SJCRH30 (cell line): ENCODE measurements around the gene TSHZ2. TPM values are rescaled to one million over a fixed set of nuclear protein-coding genes. Genes with fewer than 3 reads are reported as not detected.
"Not testable (repeated sequence)": the region's sequence is repeated elsewhere in the genome, so short reads cannot be mapped to it uniquely, and the experiment has no call there.

ENCODE experiments used
- DNase-seq, 2 experiments: peaks; one replicate each; pipeline ENCODE4 v3.0.0-alpha.2; 2015 to 2020
- H3K27ac ChIP-seq: fragments of 250-450 bp; sonication (Bioruptor Pico); 2 replicates; pipeline ENCODE4 v1.5.1; 2020; ENCODE audit warnings: mild to moderate bottlenecking, moderate library complexity
- H3K27me3 ChIP-seq: fragments of 250-450 bp; sonication (Bioruptor Pico); 2 replicates; pipeline ENCODE4 v1.5.1; 2020; ENCODE audit warnings: mild to moderate bottlenecking, moderate library complexity
- H3K36me3 ChIP-seq: fragments of 250-450 bp; sonication (Bioruptor Pico); 2 replicates; pipeline ENCODE4 v1.5.1; 2020; ENCODE audit warnings: mild to moderate bottlenecking, moderate library complexity
- H3K4me1 ChIP-seq: fragments of 250-450 bp; sonication (Bioruptor Pico); 2 replicates; pipeline ENCODE4 v1.5.1; 2020; ENCODE audit warnings: mild to moderate bottlenecking, moderate library complexity
- H3K4me3 ChIP-seq: fragments of 250-450 bp; sonication (Bioruptor Pico); 2 replicates; pipeline ENCODE4 v1.5.1; 2020; ENCODE audit warnings: mild to moderate bottlenecking, moderate library complexity
- H3K9me3 ChIP-seq: fragments of 250-450 bp; sonication (Bioruptor Pico); replicated peaks from 2 replicates; pipeline ENCODE4 v1.5.1; 2020; ENCODE audit warnings: mild to moderate bottlenecking, moderate library complexity
- total RNA-seq: library from RNA; depleted of rRNA; stranded (reverse); fragments of >200 nt; shearing (Covaris generic); gene quantifications from 2 replicates; pipeline ENCODE4 v1.2.3, GENCODE V29; 2014

TSHZ2 gene
- total RNA-seq, 1 experiment from 2014 or later = not detected

GRCh38 chr20:53309515-53309914 lies 337.4 kb downstream of the TSHZ2 start:
- no peaks in the 10 kb centered on the region for H3K9me3 ChIP-seq
- no peaks in the 10 kb centered on the region for H3K36me3 ChIP-seq
- no peak for DNase-seq
- peaks cover 32% of the 10 kb centered on the region for H3K27me3 ChIP-seq
- no peak overlapping the region for H3K27ac ChIP-seq
- no peaks in the 10 kb centered on the region for H3K4me1 ChIP-seq
- H3K4me3 ChIP-seq = no peak overlapping the region

DNA sequence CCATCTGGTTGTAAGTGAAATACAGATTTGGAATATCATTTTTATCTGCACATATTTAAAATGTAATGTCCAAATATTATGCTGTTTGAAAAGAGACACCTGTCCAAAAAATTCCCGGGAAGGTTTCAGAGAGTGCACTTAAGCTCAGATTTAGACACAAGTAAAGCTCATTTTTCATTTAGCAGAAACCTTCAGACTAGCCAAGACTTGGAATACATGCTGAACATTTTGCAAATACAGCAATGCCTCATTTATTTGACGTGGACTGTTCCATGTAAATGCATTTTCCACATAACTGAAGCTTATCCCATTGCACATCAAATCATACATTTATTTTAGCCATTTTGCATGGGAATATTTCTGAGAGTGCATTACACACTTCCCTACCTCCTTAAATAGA lies 340.8 kb downstream of the TSHZ2 start:
- Histone ChIP-seq H3K27me3 (peaks cover 27% of the 10 kb centered on the region), H3K9me3 (no peaks in the 10 kb centered on the region), H3K4me1 (no peaks in the 10 kb centered on the region), H3K4me3 (no peak overlapping the region), H3K36me3 (no peaks in the 10 kb centered on the region), H3K27ac (no peak overlapping the region)
- DNase-seq = no peak

DNA sequence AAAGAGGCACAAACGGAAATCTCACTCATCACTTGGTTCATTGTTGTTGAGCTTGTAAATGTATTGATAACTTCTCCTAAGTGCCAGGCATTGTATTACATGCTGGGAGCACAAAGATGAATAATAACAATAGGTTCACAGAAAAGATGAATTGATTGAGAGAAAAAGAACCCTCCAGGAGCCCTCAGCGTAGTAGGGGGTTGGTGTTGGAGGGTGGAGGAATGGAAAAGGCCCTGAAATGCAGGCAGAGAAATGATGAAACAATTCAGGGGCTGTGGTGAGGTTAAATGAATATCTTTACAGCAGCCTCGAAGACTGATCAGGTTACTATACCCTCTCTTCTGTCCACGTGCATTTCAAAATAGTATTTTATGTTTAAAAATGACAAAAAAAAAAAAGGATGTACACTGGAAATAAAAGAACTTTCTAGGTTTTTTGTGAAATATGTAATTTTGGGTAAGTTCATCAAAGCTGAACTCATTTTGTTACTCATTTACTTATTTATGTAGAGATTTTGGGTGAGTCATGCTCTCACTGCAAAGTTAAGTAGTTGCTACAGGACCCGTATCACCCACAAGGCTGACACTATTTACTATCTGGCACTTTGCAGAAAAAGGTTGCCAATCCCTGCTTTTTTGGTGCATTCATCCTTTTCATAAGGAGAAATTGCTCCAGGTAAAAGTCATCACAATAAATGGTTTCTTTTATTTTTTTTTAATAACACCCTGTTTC lies 344.2 kb downstream of the TSHZ2 start:
- Histone ChIP-seq H3K27ac (no peak overlapping the region), H3K4me3 (no peak overlapping the region), H3K27me3 (0 out of 2 replicates have a peak, but pooled peaks cover 6% of the 10 kb centered on the region), H3K36me3 (no peaks in the 10 kb centered on the region), H3K4me1 (no peaks in the 10 kb centered on the region), H3K9me3 (no peaks in the 10 kb centered on the region)
- no peak for DNase-seq

DNA sequence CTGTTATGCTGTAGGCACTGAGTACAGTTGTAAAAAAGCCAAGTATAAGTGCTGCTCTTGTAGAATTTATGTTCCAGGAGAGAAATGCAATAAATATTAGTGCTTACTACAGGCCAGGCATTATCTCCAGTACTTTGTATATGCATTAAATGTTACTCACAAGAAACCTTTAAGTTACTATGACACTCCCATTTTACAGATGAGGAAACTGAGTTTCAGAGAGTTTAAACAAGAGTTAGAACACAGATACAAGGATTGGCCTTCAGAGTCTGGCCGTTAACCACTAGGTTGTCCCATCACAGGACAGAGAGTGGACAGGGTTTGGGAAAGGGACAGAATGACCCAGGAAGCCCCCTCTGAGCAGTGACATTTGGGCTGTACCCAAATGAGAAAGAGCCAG lies 347.0 kb downstream of the TSHZ2 start:
- DNase-seq = no peak
- no peaks in the 10 kb centered on the region for H3K4me1 ChIP-seq
- no peaks in the 10 kb centered on the region for H3K9me3 ChIP-seq
- no peak overlapping the region for H3K27ac ChIP-seq
- H3K36me3 ChIP-seq = no peaks in the 10 kb centered on the region
- peaks cover 12% of the 10 kb centered on the region for H3K27me3 ChIP-seq
- H3K4me3 ChIP-seq = no peak overlapping the region

DNA sequence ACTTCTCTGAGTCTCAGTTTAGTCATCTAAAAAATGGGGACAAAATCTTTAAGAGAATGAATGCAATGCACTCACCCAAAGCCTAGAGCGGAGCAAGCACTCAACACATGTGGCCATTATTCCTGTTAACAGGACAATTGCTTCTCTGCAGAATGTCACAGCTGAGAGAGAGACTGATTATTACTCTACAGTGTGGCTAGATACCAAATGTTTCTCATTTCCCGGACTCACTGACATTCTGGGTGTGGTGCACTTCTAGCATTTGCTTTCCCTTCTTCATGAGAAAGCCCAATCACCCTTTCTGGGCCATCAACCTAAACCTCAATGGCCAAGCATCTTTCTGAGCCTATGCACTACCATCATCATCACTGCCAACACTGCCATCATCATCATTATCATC lies 347.6 kb downstream of the TSHZ2 start:
- no peaks in the 10 kb centered on the region for H3K4me1 ChIP-seq
- H3K27ac ChIP-seq = no peak overlapping the region
- no peaks in the 10 kb centered on the region for H3K36me3 ChIP-seq
- peaks cover 15% of the 10 kb centered on the region for H3K27me3 ChIP-seq
- no peak for DNase-seq
- no peak overlapping the region for H3K4me3 ChIP-seq
- no peaks in the 10 kb centered on the region for H3K9me3 ChIP-seq

DNA sequence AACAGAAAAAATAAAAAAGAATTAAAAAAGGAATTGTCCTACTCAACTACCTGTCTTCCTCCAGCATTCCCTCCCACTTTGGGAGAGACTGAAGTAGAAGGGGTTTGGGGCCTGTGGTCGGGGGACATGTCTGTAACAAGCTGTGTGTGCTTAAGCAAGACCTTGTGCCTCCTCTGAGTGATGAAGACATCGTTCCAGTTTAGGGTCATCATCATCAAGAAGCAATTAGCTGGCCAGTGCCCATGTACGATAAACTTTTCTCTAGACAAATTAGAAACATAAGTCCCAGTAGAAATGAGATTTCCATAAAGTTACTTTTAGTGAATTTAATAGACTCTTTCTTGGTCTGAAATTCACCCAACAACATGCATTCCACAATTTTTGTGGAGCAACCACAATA lies 348.5 kb downstream of the TSHZ2 start:
- no peaks in the 10 kb centered on the region for H3K9me3 ChIP-seq
- H3K36me3 ChIP-seq = no peaks in the 10 kb centered on the region
- no peak overlapping the region for H3K27ac ChIP-seq
- no peak for DNase-seq
- H3K4me3 ChIP-seq = no peak overlapping the region
- H3K27me3 ChIP-seq = peaks cover 12% of the 10 kb centered on the region
- H3K4me1 ChIP-seq = no peaks in the 10 kb centered on the region

DNA sequence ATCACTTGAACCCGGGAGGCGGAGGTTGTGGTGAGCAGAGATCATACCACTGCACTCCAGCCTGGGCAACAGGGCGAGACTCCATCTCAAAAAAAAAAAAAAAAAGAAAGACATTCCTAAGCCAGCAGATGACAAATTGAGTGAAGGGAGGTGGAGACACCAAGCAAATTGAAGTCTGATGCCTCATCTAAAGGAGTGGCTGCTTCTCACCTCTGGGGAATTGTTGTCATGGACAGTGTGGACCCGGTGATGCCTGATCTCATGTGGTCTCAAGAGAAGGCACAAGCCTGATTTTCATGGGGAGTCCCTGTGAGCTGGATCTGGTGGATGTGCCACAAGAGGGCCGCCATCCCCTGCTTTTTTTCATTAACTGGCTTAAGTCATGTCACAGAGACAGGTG lies 349.4 kb downstream of the TSHZ2 start:
- peaks cover 12% of the 10 kb centered on the region for H3K27me3 ChIP-seq
- H3K9me3 ChIP-seq = no peaks in the 10 kb centered on the region
- H3K4me3 ChIP-seq = no peak overlapping the region
- no peaks in the 10 kb centered on the region for H3K4me1 ChIP-seq
- peak in 1 of 2 experiments; percentile 13 for DNase-seq
- no peak overlapping the region for H3K27ac ChIP-seq
- no peaks in the 10 kb centered on the region for H3K36me3 ChIP-seq

DNA sequence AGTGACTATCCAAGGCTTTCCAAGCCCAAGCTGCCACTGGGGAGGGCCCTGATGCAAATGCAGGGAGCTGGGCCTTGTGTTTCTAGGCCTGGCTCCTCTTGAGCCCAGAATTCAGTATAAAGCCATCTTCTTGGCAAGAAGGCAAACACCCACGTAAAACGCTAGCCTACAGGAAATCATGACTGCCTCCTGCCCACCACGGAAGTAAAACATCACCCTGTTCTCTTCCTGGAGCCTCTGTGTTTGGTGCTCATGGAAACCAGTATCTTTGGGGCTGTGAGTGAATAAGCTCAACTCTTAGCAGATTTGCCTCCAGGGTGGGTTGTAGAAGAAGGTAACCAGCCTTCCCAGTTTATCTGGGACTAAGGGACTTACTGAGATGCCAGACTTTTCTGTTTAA lies 350.5 kb downstream of the TSHZ2 start:
- no peaks in the 10 kb centered on the region for H3K4me1 ChIP-seq
- no peaks in the 10 kb centered on the region for H3K9me3 ChIP-seq
- no peak overlapping the region for H3K27ac ChIP-seq
- no peak for DNase-seq
- H3K36me3 ChIP-seq = no peaks in the 10 kb centered on the region
- peaks cover 12% of the 10 kb centered on the region for H3K27me3 ChIP-seq
- H3K4me3 ChIP-seq = no peak overlapping the region

GRCh38 chr20:53323460-53323859 lies 351.3 kb downstream of the TSHZ2 start:
- peaks cover 12% of the 10 kb centered on the region for H3K27me3 ChIP-seq
- H3K27ac ChIP-seq, DNase-seq, H3K4me3 ChIP-seq, H3K9me3 ChIP-seq, H3K4me1 ChIP-seq, H3K36me3 ChIP-seq: not testable (repeated sequence)

GRCh38 chr20:53324816-53325215 lies 352.7 kb downstream of the TSHZ2 start:
- Histone ChIP-seq H3K36me3 (no peaks in the 10 kb centered on the region), H3K27ac (no peak overlapping the region), H3K4me3 (no peak overlapping the region), H3K27me3 (peaks cover 12% of the 10 kb centered on the region), H3K9me3 (no peaks in the 10 kb centered on the region), H3K4me1 (no peaks in the 10 kb centered on the region)
- DNase-seq = no peak

DNA sequence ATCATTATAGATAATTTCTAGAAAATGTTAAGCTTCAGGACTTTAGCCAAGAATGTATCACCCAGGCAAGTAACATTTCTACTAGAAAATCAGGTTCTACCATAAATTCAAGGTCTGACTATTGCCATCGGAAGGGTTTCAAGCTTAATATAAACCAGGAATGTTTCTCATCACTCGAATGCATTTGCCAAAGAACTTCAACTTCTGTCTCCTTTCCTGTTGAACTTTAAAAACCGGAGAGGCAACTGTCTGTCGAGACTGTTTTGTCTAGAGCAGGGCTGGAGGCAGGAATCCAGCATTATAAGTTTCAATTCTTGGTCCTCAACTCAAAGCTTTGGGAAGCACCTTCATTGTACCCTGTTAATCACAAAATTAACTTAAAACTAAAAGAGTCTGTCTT lies 356.8 kb downstream of the TSHZ2 start:
- H3K9me3 ChIP-seq = no peaks in the 10 kb centered on the region
- peaks cover 6% of the 10 kb centered on the region; the same call in 1 of the 2 replicates for H3K27me3 ChIP-seq
- H3K4me3 ChIP-seq = no peak overlapping the region
- peaks cover 7% of the 10 kb centered on the region; the same call in 1 of the 2 replicates for H3K4me1 ChIP-seq
- no peak for DNase-seq
- H3K36me3 ChIP-seq = no peaks in the 10 kb centered on the region
- H3K27ac ChIP-seq = no peak overlapping the region

GRCh38 chr20:53329781-53330180 lies 357.6 kb downstream of the TSHZ2 start:
- Histone ChIP-seq H3K36me3 (no peaks in the 10 kb centered on the region), H3K4me3 (no peak overlapping the region), H3K27me3 (peaks cover 2% of the 10 kb centered on the region; the same call in 1 of the 2 replicates), H3K4me1 (peaks cover 7% of the 10 kb centered on the region; the same call in 1 of the 2 replicates), H3K27ac (no peak overlapping the region), H3K9me3 (no peaks in the 10 kb centered on the region)
- no peak for DNase-seq

GRCh38 chr20:53330601-53331140 lies 358.5 kb downstream of the TSHZ2 start:
- H3K4me1 ChIP-seq = peaks cover 7% of the 10 kb centered on the region; the same call in 1 of the 2 replicates
- no peak overlapping the region for H3K4me3 ChIP-seq
- DNase-seq = no peak
- H3K27me3 ChIP-seq = no peaks in the 10 kb centered on the region; the same call in 1 of the 2 replicates
- no peaks in the 10 kb centered on the region for H3K36me3 ChIP-seq
- no peaks in the 10 kb centered on the region for H3K9me3 ChIP-seq
- H3K27ac ChIP-seq = no peak overlapping the region

- H3K27ac ChIP-seq = no peak overlapping the region
- peak; percentile 32 to 54 for DNase-seq
These were observed 359.2 kb downstream of the TSHZ2 start for GRCh38 chr20:53331151-53331973.

More at GRCh38 chr20:53331151-53331973, 359.2 kb downstream of the TSHZ2 start:
- peaks cover 7% of the 10 kb centered on the region; the same call in 1 of the 2 replicates for H3K4me1 ChIP-seq
- no peaks in the 10 kb centered on the region for H3K9me3 ChIP-seq
- no peaks in the 10 kb centered on the region; the same call in 1 of the 2 replicates for H3K27me3 ChIP-seq
- H3K4me3 ChIP-seq = no peak overlapping the region
- no peaks in the 10 kb centered on the region for H3K36me3 ChIP-seq
